Lower lobe of right lung (tissue), 2 donors: ENCODE data around the gene NUDT14. TPM values are rescaled to one million over a fixed set of nuclear protein-coding genes. Genes with fewer than 3 reads are reported as not detected.

Source experiments
- ATAC-seq, 2 donors: fragments of 200-7000 bp; cut with Tn5 transposase; one replicate each; pipeline ENCODE4 v1.9.1; 2020 to 2022; ENCODE audit warnings: mild to moderate bottlenecking in 2 of 2, moderate library complexity in 2 of 2
- DNase-seq: peaks from one replicate; pipeline ENCODE4 v3.0.0-alpha.2; 2020
- H3K27ac ChIP-seq: fragments of 200-600 bp; one replicate; pipeline ENCODE4 v1.8.0; 2022
- H3K27me3 ChIP-seq: fragments of 200-600 bp; one replicate; pipeline ENCODE4 v1.8.0; 2022; ENCODE audit warnings: low read depth
- H3K36me3 ChIP-seq: fragments of 200-600 bp; one replicate; pipeline ENCODE4 v1.8.0; 2022; ENCODE audit warnings: mild to moderate bottlenecking
- H3K4me1 ChIP-seq: fragments of 200-600 bp; one replicate; pipeline ENCODE4 v1.8.0; 2022
- H3K4me3 ChIP-seq: fragments of 200-600 bp; one replicate; pipeline ENCODE4 v1.8.0; 2022; ENCODE audit warnings: mild to moderate bottlenecking
- H3K9me3 ChIP-seq: fragments of 200-600 bp; one replicate; pipeline ENCODE4 v1.8.0; 2022
- CTCF ChIP-seq: fragments of 200-600 bp; IDR thresholded peaks from one replicate; pipeline ENCODE4 v1.8.0; 2022; ENCODE audit warnings: antibody characterized with exemption, mild to moderate bottlenecking
- intact Hi-C: fragments of 100-400 bp; cut with DNase I; formaldehyde crosslinking; loops from one replicate; pipeline ENCODE4 v1.11.0; 2022
- microRNA-seq: library from miRNA; unstranded; fragments of <30 nt; microRNA quantifications from one replicate; pipeline ENCODE4 v1.2.0, GENCODE V29; 2020; ENCODE audit warnings: borderline number of aligned reads
- total RNA-seq: library from RNA; stranded (reverse); fragmentation: NEBNext Ultra II Directional; extraction: Animal tissue kit (Norgen Biotek cat#: 25700); gene quantifications from one replicate; pipeline ENCODE4 v1.2.1, GENCODE V29; 2021
- donor health status: DM: no; HTN: yes; CAD: no; lungs with severe emphysema.

NUDT14 gene
- total RNA-seq, 1 donor from 2014 or later = 54.5 TPM

DNA sequence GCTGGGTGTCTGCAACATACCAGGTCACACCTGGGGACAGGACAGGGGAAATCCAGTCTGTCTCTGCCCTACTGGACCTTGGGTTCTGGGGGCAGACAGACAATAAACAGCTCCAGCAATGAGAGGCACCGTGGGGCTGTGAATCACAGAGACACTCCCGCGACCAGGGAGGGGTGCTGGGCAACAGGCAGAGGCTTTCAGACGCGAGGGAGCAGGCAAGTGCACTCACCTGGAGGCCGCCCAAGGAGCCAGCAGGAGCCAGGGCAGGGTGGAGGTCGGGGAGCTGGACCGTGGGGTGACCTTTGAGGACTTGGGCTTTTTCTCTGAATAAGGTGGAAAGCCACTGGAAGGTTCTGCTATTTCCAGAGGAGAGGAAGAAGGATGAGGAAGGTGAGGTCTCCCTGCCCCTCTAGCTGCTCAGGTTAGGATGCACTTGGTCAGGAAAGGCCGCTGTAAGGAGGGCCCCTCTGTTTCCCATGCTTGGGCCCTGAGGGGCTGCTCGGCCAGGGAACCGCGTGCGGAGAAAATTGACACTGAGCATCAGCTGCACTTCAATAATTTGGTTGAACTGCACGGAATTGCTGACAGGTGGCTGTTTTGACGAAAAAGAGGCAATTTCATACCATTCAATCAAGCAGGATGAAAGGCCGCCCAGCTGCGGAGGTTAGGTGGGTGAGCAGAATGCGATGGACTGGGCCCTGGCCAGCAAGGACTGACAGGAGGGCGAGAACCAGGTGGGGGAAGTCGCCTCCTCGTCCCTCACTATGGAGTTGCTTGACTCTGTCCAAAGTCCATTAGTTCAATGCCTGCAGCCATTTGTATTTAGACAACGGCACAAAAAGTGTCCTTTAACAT is 54.8 kb downstream of the NUDT14 start:
- Histone ChIP-seq H3K4me1 (no peaks in the 10 kb centered on the region), H3K27me3 (peaks cover 3% of the 10 kb centered on the region), H3K36me3 (no peaks in the 10 kb centered on the region), H3K4me3 (no peak overlapping the region), H3K9me3 (peaks cover 2% of the 10 kb centered on the region), H3K27ac (no peak overlapping the region)
- TF ChIP-seq CTCF = no peak
- DNase-seq = no peak
- intact Hi-C loops = no loop called here
- no peak for ATAC-seq

DNA sequence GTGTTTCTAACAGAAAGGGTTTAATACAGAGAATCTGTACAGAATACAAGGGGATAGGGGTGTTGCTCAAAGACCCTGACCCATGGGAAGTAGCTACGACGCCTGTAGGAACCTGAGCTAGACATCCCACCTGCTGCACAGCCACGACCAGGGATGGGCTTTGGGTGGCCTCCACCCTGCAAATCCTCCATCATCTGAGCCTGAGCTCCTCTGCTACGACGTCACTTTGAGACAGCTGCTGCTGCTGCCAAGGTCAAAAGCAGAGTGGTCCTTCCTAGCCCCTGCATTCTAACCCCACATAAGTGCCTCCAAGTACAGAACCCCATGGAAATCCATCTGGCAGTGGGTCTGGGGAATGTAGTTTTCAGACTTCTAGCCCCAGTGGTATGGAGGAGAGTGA is 56.3 kb downstream of the NUDT14 start:
- Histone ChIP-seq H3K4me3 (no peak overlapping the region), H3K4me1 (peaks cover 1% of the 10 kb centered on the region), H3K9me3 (peaks cover 3% of the 10 kb centered on the region), H3K36me3 (no peaks in the 10 kb centered on the region), H3K27me3 (peaks cover 3% of the 10 kb centered on the region), H3K27ac (no peak overlapping the region)
- DNase-seq (no peak), ATAC-seq (no peak)
- no peak for TF ChIP-seq CTCF
- intact Hi-C loops = no loop called here

DNA sequence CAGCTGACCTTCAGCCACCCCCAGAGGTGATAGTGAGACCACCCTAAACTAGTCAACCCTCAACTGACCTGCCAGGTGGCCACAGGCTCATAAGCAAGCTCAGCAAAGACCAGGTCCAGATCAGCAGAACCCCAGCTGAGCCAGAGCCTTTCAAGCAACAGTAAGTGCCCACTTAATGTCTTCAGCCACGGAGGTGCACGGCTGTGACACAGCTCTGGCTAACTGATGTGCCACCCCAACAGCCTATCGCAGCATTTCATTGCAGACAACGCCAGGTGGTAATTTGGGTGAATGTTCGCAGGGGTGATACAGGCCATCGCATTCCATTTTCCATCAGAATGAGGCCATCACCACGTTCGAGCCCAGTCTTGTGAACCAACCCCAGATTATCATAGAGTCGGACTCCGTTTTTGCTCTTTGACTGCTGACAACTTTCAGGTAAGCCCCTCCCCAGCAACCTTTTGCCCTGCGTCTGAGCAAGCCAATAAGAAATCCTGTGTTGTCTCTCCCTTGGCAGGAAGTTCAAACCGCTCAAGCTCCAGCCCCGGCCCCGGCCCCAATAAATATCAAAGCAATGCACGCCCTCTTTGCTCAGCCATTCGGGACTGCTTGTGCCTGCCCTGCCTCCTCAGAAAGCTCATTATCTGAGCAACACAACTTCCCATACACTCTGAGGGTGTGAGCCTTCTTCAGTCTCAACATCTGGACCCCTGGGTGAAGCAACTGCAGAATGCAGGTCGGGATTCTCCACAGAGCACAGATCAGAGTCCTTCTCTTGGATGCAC is 56.9 kb downstream of the NUDT14 start:
- no peak overlapping the region for H3K4me3 ChIP-seq
- H3K4me1 ChIP-seq = peaks cover 8% of the 10 kb centered on the region
- no peak overlapping the region for H3K27ac ChIP-seq
- DNase-seq = no peak
- no peak for ATAC-seq
- intact Hi-C loops = no loop called here
- no peaks in the 10 kb centered on the region for H3K36me3 ChIP-seq
- peaks cover 3% of the 10 kb centered on the region for H3K9me3 ChIP-seq
- peaks cover 3% of the 10 kb centered on the region for H3K27me3 ChIP-seq
- TF ChIP-seq CTCF = no peak

GRCh38 chr14:105123064-105123665 is 57.9 kb downstream of the NUDT14 start:
- intact Hi-C loops = no loop called here
- Histone ChIP-seq H3K9me3 (peaks cover 3% of the 10 kb centered on the region), H3K4me1 (peaks cover 14% of the 10 kb centered on the region), H3K27me3 (peaks cover 3% of the 10 kb centered on the region), H3K27ac (no peak overlapping the region), H3K36me3 (no peaks in the 10 kb centered on the region), H3K4me3 (no peak overlapping the region)
- DNase-seq (no peak), ATAC-seq (no peak)
- TF ChIP-seq CTCF = no peak

Small RNA genes within 50 kb of the gene (microRNA-seq; reads per million reads assigned to microRNA genes)
- not detected for gene MIR6765

Other genes with a start within 250 kb of the NUDT14 start
- 10.8 TPM for gene AHNAK2, start 202.9 kb downstream of the NUDT14 start, total RNA-seq
- 10.5 TPM for gene CLBA1, start 195.5 kb downstream of the NUDT14 start, total RNA-seq
- 6.9 TPM for gene CDCA4, start 160.2 kb downstream of the NUDT14 start, total RNA-seq
- gene GPR132, start 115.9 kb downstream of the NUDT14 start, total RNA-seq = 7.2 TPM
- gene JAG2, start 12.5 kb downstream of the NUDT14 start, total RNA-seq = 29.2 TPM
- gene BTBD6, start 67.2 kb upstream of the NUDT14 start, total RNA-seq = 53.0 TPM
- gene BRF1, start 119.7 kb upstream of the NUDT14 start, total RNA-seq = 35.7 TPM
- 79.7 TPM for gene PACS2, start 133.4 kb upstream of the NUDT14 start, total RNA-seq
- 3.8 TPM for gene TEX22, start 217.2 kb upstream of the NUDT14 start, total RNA-seq
- gene MTA1, start 238.5 kb upstream of the NUDT14 start, total RNA-seq = 69.7 TPM